ENCODE measurements around the gene CLDN11.

GRCh38 chr3:170448584-170448983 lies 29.9 kb downstream of the CLDN11 start:
- TF ChIP-seq, protein P1, sequence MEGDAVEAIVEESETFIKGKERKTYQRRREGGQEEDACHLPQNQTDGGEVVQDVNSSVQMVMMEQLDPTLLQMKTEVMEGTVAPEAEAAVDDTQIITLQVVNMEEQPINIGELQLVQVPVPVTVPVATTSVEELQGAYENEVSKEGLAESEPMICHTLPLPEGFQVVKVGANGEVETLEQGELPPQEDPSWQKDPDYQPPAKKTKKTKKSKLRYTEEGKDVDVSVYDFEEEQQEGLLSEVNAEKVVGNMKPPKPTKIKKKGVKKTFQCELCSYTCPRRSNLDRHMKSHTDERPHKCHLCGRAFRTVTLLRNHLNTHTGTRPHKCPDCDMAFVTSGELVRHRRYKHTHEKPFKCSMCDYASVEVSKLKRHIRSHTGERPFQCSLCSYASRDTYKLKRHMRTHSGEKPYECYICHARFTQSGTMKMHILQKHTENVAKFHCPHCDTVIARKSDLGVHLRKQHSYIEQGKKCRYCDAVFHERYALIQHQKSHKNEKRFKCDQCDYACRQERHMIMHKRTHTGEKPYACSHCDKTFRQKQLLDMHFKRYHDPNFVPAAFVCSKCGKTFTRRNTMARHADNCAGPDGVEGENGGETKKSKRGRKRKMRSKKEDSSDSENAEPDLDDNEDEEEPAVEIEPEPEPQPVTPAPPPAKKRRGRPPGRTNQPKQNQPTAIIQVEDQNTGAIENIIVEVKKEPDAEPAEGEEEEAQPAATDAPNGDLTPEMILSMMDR (conservative IDR thresholded peaks at IDR 0.05 in 1 of 2, IDR thresholded peaks at IDR 0.05 in 1 of 2; ENCODE audit: low read depth in 1 of 2, low read length in 2 of 2): no peak
- TF ChIP-seq EZH2 (IDR thresholded peaks at IDR 0.05; ENCODE audit: low read length, missing control alignments): no peak

Data from fibroblast of lung (primary cell).